MCF 10A (cell line): ENCODE results near the gene EFEMP1. TPM values are rescaled to one million over a fixed set of nuclear protein-coding genes. Genes with fewer than 3 reads are reported as not detected.
A peak's percentile ranks its signal among the peaks of the same experiment; 100 is the strongest.

ENCODE experiments used
- BruUV-seq: library from RNA; stranded (reverse); fragments of 400-500 nt; replicated peaks from 2 replicates; lab custom pipeline; 2021; lab: Mats Ljungman, UMichigan
- CTCF ChIA-PET: fragments of 300-600 bp; sonication (Branson Sonifier 250); formaldehyde crosslinking; extraction: SDS; loops from one replicate; lab custom pipeline; 2021; ENCODE audit warnings: antibody characterized with exemption, inconsistent platforms; lab: Yijun Ruan, JAX
- POLR2A ChIA-PET: fragments of 300-600, 350-650 bp; sonication (Branson Sonifier 250); formaldehyde crosslinking; extraction: SDS; loops from one replicate; lab custom pipeline; 2020; ENCODE audit warnings: antibody characterized with exemption, inconsistent platforms; lab: Yijun Ruan, JAX
- DNase-seq: peaks from one replicate; pipeline ENCODE4 v3.0.0-alpha.2; 2018; ENCODE audit not compliant: unreplicated experiment
- H3K27ac Mint-ChIP-seq: one replicate; pipeline ENCODE4 v1.8.0; 2022; ENCODE audit warnings: mild to moderate bottlenecking, low read depth, mixed read lengths; ENCODE audit not compliant: unreplicated experiment
- H3K27me3 Mint-ChIP-seq: one replicate; pipeline ENCODE4 v1.8.0; 2022; ENCODE audit warnings: mixed read lengths; ENCODE audit not compliant: insufficient read depth, unreplicated experiment
- H3K36me3 Mint-ChIP-seq: one replicate; pipeline ENCODE4 v1.8.0; 2022; ENCODE audit warnings: mild to moderate bottlenecking, moderate library complexity, mixed read lengths; ENCODE audit not compliant: insufficient read depth, unreplicated experiment
- H3K4me1 Mint-ChIP-seq: one replicate; pipeline ENCODE4 v1.8.0; 2022; ENCODE audit warnings: mixed read lengths; ENCODE audit not compliant: insufficient read depth, unreplicated experiment
- H3K4me3 Mint-ChIP-seq: one replicate; pipeline ENCODE4 v1.8.0; 2022; ENCODE audit warnings: mild to moderate bottlenecking, moderate library complexity, mixed read lengths; ENCODE audit not compliant: unreplicated experiment
- H3K9me3 Mint-ChIP-seq: one replicate; pipeline ENCODE4 v1.8.0; 2022; ENCODE audit warnings: mixed read lengths; ENCODE audit not compliant: unreplicated experiment
- CTCF ChIP-seq: fragments of 200-600 bp; IDR thresholded peaks from one replicate; pipeline ENCODE4 v1.8.0; 2022; ENCODE audit warnings: antibody characterized with exemption, mild to moderate bottlenecking; ENCODE audit not compliant: unreplicated experiment
- intact Hi-C: fragments of 100-400 bp; cut with micrococcal nuclease; formaldehyde crosslinking; loops from 2 replicates; pipeline ENCODE4 v1.14.1; 2022
- total RNA-seq: library from RNA; stranded (reverse); gene quantifications from 2 replicates; pipeline ENCODE4 v1.2.3, GENCODE V29; 2022

EFEMP1 gene
- total RNA-seq, 1 experiment from 2014 or later = 163 TPM

DNA sequence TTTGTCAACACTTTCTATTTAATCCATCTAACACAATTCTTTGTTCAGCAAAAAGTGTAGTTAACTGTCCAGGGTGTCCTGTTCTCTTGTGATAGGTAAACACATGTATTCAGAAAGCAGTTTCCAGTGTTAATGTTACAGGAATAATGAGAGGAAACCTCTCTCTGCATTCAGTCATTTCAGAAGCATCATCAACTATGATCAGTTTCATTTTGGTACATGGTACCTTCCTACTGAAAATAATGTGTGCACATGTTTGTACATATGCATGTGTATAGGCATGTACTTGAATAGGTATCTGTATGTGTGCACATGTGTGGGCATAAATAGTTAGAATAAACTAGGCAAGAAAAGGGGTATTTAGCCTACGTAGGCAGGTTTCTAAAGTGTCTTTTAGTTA lies 16.6 kb downstream of the EFEMP1 start:
- peaks cover 6% of the 10 kb centered on the region for H3K4me1 Mint-ChIP-seq
- intact Hi-C loops = no loop called here
- no TSS peak for BruUV-seq
- H3K4me3 Mint-ChIP-seq = no peak overlapping the region
- POLR2A ChIA-PET = interaction anchor here (1.2 kb wide), 1 partner anchor 11 kb away, joined by 3 read pairs; no protein-coding TSS in a partner anchor
- peak overlapping the region; percentile 35 for H3K27ac Mint-ChIP-seq
- TF ChIP-seq CTCF = no peak
- peaks cover 39% of the 10 kb centered on the region for H3K36me3 Mint-ChIP-seq
- H3K9me3 Mint-ChIP-seq = no peaks in the 10 kb centered on the region
- DNase-seq = no peak
- no peaks in the 10 kb centered on the region for H3K27me3 Mint-ChIP-seq
- CTCF ChIA-PET = interaction anchor here (1.0 to 1.5 kb wide), 3 partner anchors 12 to 16 kb away, joined by 3 to 11 read pairs (median 5); partner anchors contain the start of gene EFEMP1

GRCh38 chr2:55903727-55904126 lies 19.9 kb downstream of the EFEMP1 start:
- peaks cover 46% of the 10 kb centered on the region for H3K36me3 Mint-ChIP-seq
- no peak for DNase-seq
- CTCF ChIA-PET = no interaction called here
- no peak overlapping the region for H3K27ac Mint-ChIP-seq
- no peak overlapping the region for H3K4me3 Mint-ChIP-seq
- POLR2A ChIA-PET = interaction anchor here (1.1 to 5.5 kb wide), 4 partner anchors 15 to 19 kb away, joined by 3 to 47 read pairs (median 12); partner anchors contain the start of gene EFEMP1
- intact Hi-C loops = no loop called here
- no peaks in the 10 kb centered on the region for H3K9me3 Mint-ChIP-seq
- peaks cover 23% of the 10 kb centered on the region for H3K4me1 Mint-ChIP-seq
- no TSS peak for BruUV-seq
- H3K27me3 Mint-ChIP-seq = no peaks in the 10 kb centered on the region
- TF ChIP-seq CTCF = no peak

GRCh38 chr2:55902971-55903370 lies 20.6 kb downstream of the EFEMP1 start:
- POLR2A ChIA-PET = interaction anchor here (1.1 to 5.5 kb wide), 3 partner anchors 16 to 51 kb away, joined by 5 to 47 read pairs (median 18); partner anchors contain the start of gene EFEMP1
- intact Hi-C loops = no loop called here
- no peak for DNase-seq
- H3K27me3 Mint-ChIP-seq = no peaks in the 10 kb centered on the region
- no peak overlapping the region for H3K27ac Mint-ChIP-seq
- H3K4me1 Mint-ChIP-seq = peaks cover 19% of the 10 kb centered on the region
- CTCF ChIA-PET = interaction anchor here (0.9 to 1.9 kb wide), 3 partner anchors 13 to 58 kb away, joined by 3 to 5 read pairs (median 3); no protein-coding TSS in a partner anchor
- peaks cover 40% of the 10 kb centered on the region for H3K36me3 Mint-ChIP-seq
- H3K4me3 Mint-ChIP-seq = no peak overlapping the region
- no TSS peak for BruUV-seq
- H3K9me3 Mint-ChIP-seq = no peaks in the 10 kb centered on the region
- no peak for TF ChIP-seq CTCF

GRCh38 chr2:55902429-55902828 lies 21.2 kb downstream of the EFEMP1 start:
- Mint-ChIP-seq H3K27me3 (no peaks in the 10 kb centered on the region), H3K4me1 (peaks cover 18% of the 10 kb centered on the region), H3K9me3 (no peaks in the 10 kb centered on the region), H3K36me3 (peaks cover 34% of the 10 kb centered on the region), H3K27ac (no peak overlapping the region), H3K4me3 (no peak overlapping the region)
- POLR2A ChIA-PET = interaction anchor here (1.1 to 5.5 kb wide), 5 partner anchors 14 to 141 kb away, joined by 4 to 47 read pairs (median 6); partner anchors contain the start of gene EFEMP1
- no peak for TF ChIP-seq CTCF
- CTCF ChIA-PET = interaction anchor here (0.9 to 1.9 kb wide), 4 partner anchors 13 to 130 kb away, joined by 3 to 5 read pairs (median 3); no protein-coding TSS in a partner anchor
- BruUV-seq = no TSS peak
- intact Hi-C loops = no loop called here
- no peak for DNase-seq
